Measurements from ENCODE around the gene CLTCL1.

GRCh38 chr22:19321757-19322156, 30.2 kb upstream of the CLTCL1 start:
- no peak for TF ChIP-seq YY1 (IDR thresholded peaks at IDR 0.05; ENCODE audit: insufficient read depth, insufficient read length)
- no peak for TF ChIP-seq SUZ12 (IDR thresholded peaks at IDR 0.05; ENCODE audit: extremely low read depth, insufficient read depth, insufficient read length)
